DOHH2 (cell line): ENCODE data around the gene CADPS2.

Source experiments
- H3F3A ChIP-seq: fragments of 200-600 bp; sonication (generic), shearing (Covaris generic); 2 replicates; pipeline ENCODE4 v1.6.0; 2016; ENCODE audit warnings: antibody characterized with exemption, mild to moderate bottlenecking; ENCODE audit not compliant: control insufficient read depth, insufficient read depth
- H3K27ac ChIP-seq: fragments of 200-600 bp; sonication (generic); 2 replicates; pipeline ENCODE4 v1.5.1; 2014; ENCODE audit warnings: low read depth, mild to moderate bottlenecking, low read length, moderate library complexity
- H3K27me3 ChIP-seq: fragments of 200-600 bp; sonication (generic); 2 replicates; pipeline ENCODE4 v1.6.1; 2014; ENCODE audit warnings: mild to moderate bottlenecking, low read length, mixed read lengths; ENCODE audit not compliant: control insufficient read depth
- H3K36me3 ChIP-seq: fragments of 200-600 bp; sonication (generic); 2 replicates; pipeline ENCODE4 v1.6.1; 2014; ENCODE audit warnings: mild to moderate bottlenecking, low read length, moderate library complexity, mixed read lengths; ENCODE audit not compliant: control insufficient read depth
- H3K4me1 ChIP-seq: fragments of 200-600 bp; sonication (generic); 2 replicates; pipeline ENCODE4 v1.6.1; 2014; ENCODE audit warnings: mild to moderate bottlenecking, low read length, mixed read lengths; ENCODE audit not compliant: control insufficient read depth
- H3K4me2 ChIP-seq: fragments of 200-600 bp; sonication (generic); 2 replicates; pipeline ENCODE4 v1.6.0; 2014; ENCODE audit warnings: mild to moderate bottlenecking, low read length, moderate library complexity
- H3K4me3 ChIP-seq: fragments of 200-600 bp; sonication (generic); 2 replicates; pipeline ENCODE4 v1.5.1; 2014; ENCODE audit warnings: mild to moderate bottlenecking, low read length, mixed read lengths
- H3K79me2 ChIP-seq: fragments of 200-600 bp; sonication (generic); 2 replicates; pipeline ENCODE4 v1.6.1; 2014; ENCODE audit warnings: mild to moderate bottlenecking, low read length, mixed read lengths; ENCODE audit not compliant: control insufficient read depth
- H3K9me2 ChIP-seq: fragments of 200-600 bp; sonication (generic); replicated peaks from 2 replicates; pipeline ENCODE4 v1.6.1; 2014; ENCODE audit warnings: mild to moderate bottlenecking, low read length, mixed read lengths; ENCODE audit not compliant: control insufficient read depth
- H3K9me3 ChIP-seq: fragments of 200-600 bp; sonication (generic); 2 replicates; pipeline ENCODE4 v1.6.1; 2014; ENCODE audit warnings: antibody characterized with exemption, low read length, mixed read lengths; ENCODE audit not compliant: control insufficient read depth, insufficient read depth
- H4K20me1 ChIP-seq: fragments of 200-600 bp; sonication (generic); 2 replicates; pipeline ENCODE4 v1.6.0; 2014; ENCODE audit warnings: low read depth, mild to moderate bottlenecking, antibody characterized with exemption, low read length, moderate library complexity; ENCODE audit not compliant: control insufficient read depth, insufficient read depth
- CTCF ChIP-seq: fragments of 200-600 bp; sonication (generic); IDR thresholded peaks from one replicate; pipeline ENCODE4 v1.5.1; 2014; ENCODE audit warnings: antibody characterized with exemption, mild to moderate bottlenecking, low read depth, low read length; ENCODE audit not compliant: poor library complexity, severe bottlenecking
- EZH2phosphoT487 ChIP-seq: fragments of 200-600 bp; sonication (generic); IDR thresholded peaks from 2 replicates; pipeline ENCODE4 v1.6.1; 2017; ENCODE audit warnings: borderline replicate concordance, mild to moderate bottlenecking, antibody characterized with exemption, low read length, moderate library complexity, mixed read lengths

CADPS2 gene

GRCh38 chr7:122413339-122413738 lies 472.9 kb downstream of the CADPS2 start:
- Histone ChIP-seq H3F3A (no peaks in the 10 kb centered on the region), H3K4me1 (no peaks in the 10 kb centered on the region), H3K4me2 (no peak overlapping the region), H3K27me3 (no peaks in the 10 kb centered on the region), H3K36me3 (no peaks in the 10 kb centered on the region), H3K79me2 (no peaks in the 10 kb centered on the region), H3K27ac (no peak overlapping the region), H3K9me3 (no peaks in the 10 kb centered on the region), H4K20me1 (no peaks in the 10 kb centered on the region), H3K4me3 (no peak overlapping the region), H3K9me2 (no peaks in the 10 kb centered on the region)
- no peak for TF ChIP-seq CTCF
- TF ChIP-seq EZH2phosphoT487 = no peak

GRCh38 chr7:122412883-122413282 lies 473.4 kb downstream of the CADPS2 start:
- Histone ChIP-seq H3K4me2 (no peak overlapping the region), H3K27ac (no peak overlapping the region), H3K9me2 (no peaks in the 10 kb centered on the region), H3K9me3 (no peaks in the 10 kb centered on the region), H3K4me1 (no peaks in the 10 kb centered on the region), H4K20me1 (no peaks in the 10 kb centered on the region), H3K36me3 (no peaks in the 10 kb centered on the region), H3K4me3 (no peak overlapping the region), H3K79me2 (no peaks in the 10 kb centered on the region), H3K27me3 (no peaks in the 10 kb centered on the region), H3F3A (no peaks in the 10 kb centered on the region)
- TF ChIP-seq CTCF (no peak), EZH2phosphoT487 (no peak)

GRCh38 chr7:122412441-122412840 lies 473.8 kb downstream of the CADPS2 start:
- Histone ChIP-seq H3K4me3 (no peak overlapping the region), H3K36me3 (no peaks in the 10 kb centered on the region), H3K9me2 (no peaks in the 10 kb centered on the region), H3K79me2 (no peaks in the 10 kb centered on the region), H3K4me1 (no peaks in the 10 kb centered on the region), H3K4me2 (no peak overlapping the region), H3K27ac (no peak overlapping the region), H3K9me3 (no peaks in the 10 kb centered on the region), H4K20me1 (no peaks in the 10 kb centered on the region), H3F3A (no peaks in the 10 kb centered on the region), H3K27me3 (no peaks in the 10 kb centered on the region)
- TF ChIP-seq CTCF (no peak), EZH2phosphoT487 (no peak)

- H3K27me3 ChIP-seq = no peaks in the 10 kb centered on the region
- H3F3A ChIP-seq = no peaks in the 10 kb centered on the region
- H3K4me3 ChIP-seq = no peak overlapping the region
- TF ChIP-seq CTCF (no peak), EZH2phosphoT487 (no peak)
- no peaks in the 10 kb centered on the region for H3K4me1 ChIP-seq
- no peaks in the 10 kb centered on the region for H4K20me1 ChIP-seq
- H3K4me2 ChIP-seq = no peak overlapping the region
- no peaks in the 10 kb centered on the region for H3K9me2 ChIP-seq
- no peak overlapping the region for H3K27ac ChIP-seq
- H3K79me2 ChIP-seq = no peaks in the 10 kb centered on the region
- H3K36me3 ChIP-seq = no peaks in the 10 kb centered on the region
- H3K9me3 ChIP-seq = no peaks in the 10 kb centered on the region
These were observed 479.1 kb downstream of the CADPS2 start for GRCh38 chr7:122407195-122407594.
